GM18858 (cell line): Measurements from ENCODE around the gene PRKG1.

Experiments
- ATAC-seq: cut with Tn5 transposase; IDR thresholded peaks from one replicate; pipeline ENCODE4 v1.9.1; 2021; ENCODE audit not compliant: unreplicated experiment

PRKG1 gene

DNA sequence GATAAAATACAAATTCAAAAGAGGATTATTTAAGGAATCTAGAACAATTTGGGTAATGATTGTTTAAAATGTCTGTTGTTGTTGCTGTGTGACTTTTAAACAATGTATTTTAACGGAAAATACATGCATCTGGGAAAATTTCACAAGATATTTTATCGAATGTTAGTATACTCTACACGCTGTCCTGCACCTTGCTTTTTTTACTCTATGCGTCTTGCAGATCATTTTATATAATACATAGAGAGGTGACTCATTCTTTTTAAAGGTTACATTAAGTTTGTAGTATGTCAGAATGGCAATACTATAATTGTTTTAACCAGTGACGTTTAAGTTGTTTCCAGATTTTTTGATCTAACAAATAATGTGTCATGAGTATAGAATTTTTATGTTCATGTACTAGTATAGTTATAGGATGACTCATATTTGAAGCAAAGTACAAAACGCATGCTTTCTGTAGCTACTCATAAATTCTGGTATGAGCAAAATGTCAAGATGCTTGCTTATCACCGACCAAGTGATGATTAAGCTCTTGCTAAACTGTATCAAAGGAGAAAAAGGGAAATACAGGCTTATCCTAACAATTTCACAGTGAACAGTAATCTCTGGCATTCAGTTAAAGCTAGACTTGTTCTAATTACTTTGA is 1244.7 kb downstream of the PRKG1 start:
- no peak for ATAC-seq

DNA sequence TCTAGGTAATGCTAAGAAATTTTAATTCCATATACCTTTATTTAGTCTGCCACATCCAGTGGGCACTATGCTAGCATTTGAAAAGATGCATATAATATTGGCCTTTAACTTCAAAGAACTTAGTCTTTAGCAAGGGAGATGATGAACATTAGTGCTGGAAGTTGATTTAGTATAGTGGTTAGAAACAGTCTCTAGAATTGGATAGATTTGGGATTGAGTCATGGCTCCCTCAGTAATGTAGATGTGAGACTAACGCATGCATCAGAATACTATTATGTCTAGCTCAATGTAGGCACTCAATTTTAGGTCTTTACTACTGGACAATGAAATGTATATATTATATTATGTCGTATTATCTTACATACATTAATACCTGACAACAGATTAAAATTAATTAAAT is 1245.6 kb downstream of the PRKG1 start:
- ATAC-seq, result no peak

DNA sequence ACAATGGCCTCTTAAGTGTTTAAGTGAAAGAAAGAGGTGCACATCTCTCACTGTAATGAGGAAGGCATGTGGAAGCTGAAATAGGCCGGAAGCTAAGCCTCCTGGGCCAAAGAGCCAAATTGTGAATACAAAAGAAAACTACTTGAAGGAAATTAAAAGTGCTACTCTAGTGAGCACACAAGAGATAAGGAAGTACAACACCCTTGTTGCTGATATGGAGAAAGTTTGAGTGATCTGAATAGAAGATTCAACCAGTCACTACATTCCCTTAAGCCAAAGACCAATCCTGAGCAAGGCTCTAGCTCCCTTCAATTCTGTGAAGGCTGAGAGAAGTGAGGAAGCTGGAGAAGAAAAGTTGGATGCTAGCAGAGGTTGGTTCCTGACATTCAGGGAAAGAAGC is 1248.0 kb downstream of the PRKG1 start:
- no peak for ATAC-seq

DNA sequence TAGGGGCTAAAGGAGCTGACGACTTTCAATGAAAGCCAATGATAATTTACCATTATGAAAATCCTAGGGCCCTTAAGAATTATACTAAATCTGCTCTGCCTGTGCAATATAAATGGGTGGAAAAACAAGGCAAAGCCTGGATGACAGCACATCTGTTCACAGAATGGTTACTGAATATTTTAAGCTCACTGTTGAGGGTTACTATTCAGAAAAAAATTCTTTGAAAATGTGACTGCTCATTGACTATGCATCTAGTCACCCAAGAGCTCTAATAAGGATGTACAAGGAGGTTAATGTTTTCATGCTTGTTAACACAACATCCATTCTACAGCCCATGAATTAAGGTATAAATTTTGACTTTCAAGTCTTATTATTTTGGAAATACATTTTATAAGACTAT is 1248.6 kb downstream of the PRKG1 start:
- ATAC-seq, result no peak

DNA sequence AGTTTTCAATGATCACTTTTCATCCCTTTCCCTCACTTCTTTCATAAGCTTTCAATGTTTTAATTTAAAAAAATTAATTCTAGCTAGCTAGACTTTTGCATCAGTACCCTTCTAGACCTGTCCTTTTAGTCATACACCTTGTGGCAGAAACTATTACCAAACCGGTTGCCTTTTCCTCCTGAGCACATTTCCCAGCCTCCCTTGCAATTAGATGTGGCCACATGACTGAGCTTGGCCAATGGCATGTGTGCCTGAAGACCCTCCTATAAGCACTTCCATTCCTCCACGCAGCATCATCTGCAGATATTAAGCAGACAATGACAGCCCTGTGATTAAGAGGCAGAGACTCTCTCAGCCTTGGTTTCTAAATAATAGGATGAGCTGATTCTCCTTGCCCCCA is 1252.1 kb downstream of the PRKG1 start:
- no peak for ATAC-seq

DNA sequence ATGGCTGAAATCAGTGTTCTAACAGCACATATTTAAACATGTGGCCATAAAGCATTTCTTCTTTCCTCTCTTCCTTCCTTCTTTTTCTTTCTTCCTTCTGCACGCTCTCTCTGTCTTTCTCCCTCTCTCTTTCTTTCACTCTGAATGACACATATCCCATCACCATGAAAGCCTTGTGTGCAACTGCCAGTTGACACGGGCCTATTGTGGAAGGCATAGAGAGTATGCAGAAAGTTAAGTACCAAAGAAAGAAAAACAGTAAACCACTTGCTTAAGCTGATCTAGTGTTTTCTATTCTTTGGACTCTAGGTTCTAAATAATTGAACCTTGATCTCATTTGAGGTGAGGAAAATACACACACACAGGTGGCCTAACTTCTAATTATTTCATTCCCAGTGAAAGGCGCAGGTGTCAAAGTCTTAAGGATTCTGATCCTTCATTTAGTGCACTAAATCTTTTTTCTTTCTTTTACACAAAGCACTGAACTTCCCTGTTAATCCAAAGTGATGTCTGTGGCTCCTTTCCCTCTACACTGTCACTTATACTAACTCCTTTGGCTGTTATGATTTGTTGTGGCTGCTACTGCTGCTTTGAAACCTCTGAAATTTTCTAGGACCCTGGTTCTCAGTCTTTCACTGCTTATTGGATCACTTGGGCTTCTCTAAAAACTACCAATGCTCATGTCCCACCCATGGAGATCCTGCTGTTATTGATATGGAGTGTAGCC is 1257.5 kb downstream of the PRKG1 start:
- no peak for ATAC-seq

DNA sequence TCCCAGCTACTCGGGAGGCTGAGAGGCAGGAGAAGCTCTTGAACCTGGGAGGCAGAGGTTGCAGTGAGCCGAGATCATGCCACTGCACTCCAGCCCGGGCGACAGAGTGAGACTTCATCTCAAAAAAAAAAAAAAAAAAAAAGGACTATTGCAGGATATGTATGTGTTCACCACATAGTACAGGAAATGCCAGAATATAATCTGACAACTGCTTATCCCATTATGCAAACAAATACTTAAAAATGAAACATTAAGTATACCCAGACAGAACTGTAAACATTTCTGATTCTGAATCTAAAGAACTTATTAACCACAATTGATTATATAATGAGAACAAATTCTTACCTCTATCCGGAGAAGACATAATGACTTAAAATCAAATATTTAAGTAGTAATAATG is 1258.5 kb downstream of the PRKG1 start:
- ATAC-seq, result no peak

DNA sequence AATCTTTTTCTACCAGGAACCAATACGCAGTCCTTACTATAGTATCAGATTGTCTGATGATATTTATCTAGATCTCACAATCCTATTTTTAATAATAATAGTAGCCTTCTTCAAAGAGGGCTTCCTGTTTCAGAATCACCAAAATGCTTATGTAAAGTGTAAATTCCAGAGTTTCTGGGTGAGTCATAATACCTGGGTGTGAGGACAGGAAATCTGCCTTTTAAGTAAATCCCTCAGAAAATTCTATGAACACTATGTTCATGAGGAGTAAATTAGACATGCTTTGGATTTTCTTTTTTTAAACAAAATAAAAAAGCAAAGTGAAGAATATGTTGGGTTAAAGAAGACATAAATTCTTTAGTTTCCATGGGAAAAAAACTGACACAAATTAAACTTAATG is 1260.3 kb downstream of the PRKG1 start:
- ATAC-seq, result no peak

DNA sequence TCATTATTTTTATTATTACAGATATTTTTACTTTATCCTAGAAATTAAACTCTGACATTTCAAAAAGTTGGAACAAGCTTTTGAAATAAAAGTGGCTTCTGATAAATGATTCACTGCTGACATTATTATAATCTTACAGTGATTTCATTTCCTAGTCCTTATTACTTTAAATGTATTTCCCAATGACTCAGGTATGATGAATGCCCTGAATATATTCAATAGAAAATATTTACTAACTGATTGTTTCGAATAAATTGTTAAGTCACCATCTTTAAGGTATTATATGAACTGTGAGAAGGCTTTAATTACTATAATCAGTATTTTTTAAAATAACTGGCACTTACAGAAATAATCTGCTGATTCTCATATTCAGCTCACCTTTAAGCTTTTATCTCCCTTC is 1261.4 kb downstream of the PRKG1 start:
- ATAC-seq, result no peak

DNA sequence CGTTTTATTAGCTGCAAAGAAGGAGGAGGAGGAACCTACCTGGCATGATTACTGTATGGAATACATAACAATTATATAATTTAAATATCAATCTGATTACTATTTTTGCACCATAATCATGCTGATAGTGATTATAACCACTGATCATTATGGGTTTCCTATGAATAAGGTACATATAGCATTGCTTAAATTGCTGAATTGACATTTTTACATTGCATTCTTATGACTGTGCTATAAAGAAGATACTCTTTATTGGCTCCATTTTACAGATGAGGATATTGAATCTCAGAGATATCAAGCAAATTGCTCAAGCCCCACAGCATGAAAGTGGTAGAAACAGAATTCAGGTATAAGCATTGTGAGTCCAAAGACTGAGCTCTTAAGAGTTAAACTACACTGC is 1262.9 kb downstream of the PRKG1 start:
- ATAC-seq, result no peak

DNA sequence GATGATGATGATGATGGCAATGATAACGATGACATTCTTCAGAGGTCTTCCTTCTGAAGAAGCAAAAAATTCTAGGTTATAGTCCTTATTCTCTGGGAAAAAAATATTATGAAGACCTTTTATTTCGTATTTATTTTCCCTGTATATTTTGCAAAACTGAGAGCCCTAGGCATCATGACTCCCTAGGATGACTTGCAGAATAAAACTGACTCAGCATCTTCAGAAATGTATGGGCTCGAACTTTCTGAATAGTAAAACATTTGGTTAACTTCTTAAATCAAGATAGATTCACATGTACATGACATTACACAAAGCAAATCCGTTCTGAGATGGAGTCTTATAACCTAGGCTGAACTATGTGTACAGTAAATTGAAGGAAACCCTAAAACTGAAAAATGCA is 1269.2 kb downstream of the PRKG1 start:
- ATAC-seq, result no peak

DNA sequence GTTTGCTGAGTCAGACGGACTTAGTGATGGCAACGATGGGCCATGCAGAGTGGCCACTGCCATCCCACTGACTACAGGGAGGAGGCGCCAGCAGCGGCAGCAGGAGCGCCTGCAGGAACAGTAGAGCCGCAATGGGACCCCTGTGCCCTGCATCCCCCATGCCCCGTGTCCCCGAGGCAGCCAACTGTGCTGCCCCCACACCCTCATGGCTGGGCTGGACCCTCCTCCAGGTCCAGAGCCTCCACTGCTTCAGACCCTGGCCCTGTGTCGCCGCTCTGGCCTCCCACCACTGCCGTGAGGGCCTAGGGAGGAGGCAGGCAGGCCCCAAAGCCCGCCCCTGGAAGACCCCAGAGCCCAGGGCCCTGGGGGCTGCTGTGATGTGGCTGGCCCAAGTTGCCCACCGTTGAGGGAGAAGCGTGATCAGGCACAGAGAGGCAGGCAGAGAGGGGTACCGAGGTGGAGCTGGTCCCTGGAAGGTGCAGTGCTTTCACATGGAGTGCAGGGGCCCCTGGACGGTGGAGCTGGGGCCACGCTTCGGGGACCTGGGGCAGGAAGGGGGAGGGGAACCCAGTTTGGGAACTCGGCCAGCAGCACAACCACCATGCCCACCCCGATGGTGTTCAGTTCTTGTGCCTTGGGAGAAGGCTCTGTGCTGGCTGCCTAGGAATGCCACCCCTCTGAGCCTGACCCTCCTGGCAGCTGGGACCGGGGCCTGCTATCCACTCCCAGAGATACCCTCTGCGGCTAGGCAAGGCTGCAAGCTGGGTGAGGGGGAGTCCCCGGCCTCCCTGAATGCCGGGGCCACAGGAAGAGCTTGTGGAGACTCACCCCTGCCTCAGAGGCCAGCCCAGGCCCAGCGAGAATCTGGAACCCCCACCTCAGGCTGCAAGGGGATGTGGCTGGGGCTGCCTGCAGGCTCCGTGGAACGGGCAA is 1272.4 kb downstream of the PRKG1 start:
- ATAC-seq, result no peak

DNA sequence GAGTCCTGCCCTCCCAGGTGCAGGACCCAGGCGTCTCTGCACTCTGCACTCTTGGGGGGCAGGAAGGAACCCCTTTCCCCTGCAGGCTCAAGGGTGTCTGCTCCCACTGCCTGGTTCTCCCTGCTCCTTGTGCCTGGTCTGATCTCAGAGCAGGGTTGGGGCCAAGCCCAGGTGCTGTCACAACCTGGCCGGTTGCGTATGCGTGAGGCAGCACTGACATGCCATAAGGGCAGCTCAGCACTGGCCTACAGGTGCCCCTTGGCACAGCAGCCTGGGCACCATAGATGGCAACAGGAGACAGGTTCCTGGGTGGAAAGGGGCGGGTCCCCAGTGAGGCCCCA is 1273.0 kb downstream of the PRKG1 start:
- no peak for ATAC-seq
